ENCODE measurements around the gene SHOC2.

SHOC2 gene

GRCh38 chr10:110946496-110946895, 27.1 kb downstream of the SHOC2 start:
- no peak for DNase-seq (ENCODE audit: low read depth in 1 of 2, low spot score in 1 of 2)

GRCh38 chr10:110947061-110947595, 27.7 kb downstream of the SHOC2 start:
- no peak for DNase-seq (ENCODE audit: low read depth in 1 of 2, low spot score in 1 of 2)

- DNase-seq (ENCODE audit: low read depth in 1 of 2, low spot score in 1 of 2): no peak
These were observed 32.0 kb downstream of the SHOC2 start for GRCh38 chr10:110951381-110951780.

GRCh38 chr10:110957606-110958005, 38.2 kb downstream of the SHOC2 start:
- DNase-seq (ENCODE audit: low read depth in 1 of 2, low spot score in 1 of 2): no peak

GRCh38 chr10:110959379-110960332, 40.3 kb downstream of the SHOC2 start:
- no peak for DNase-seq (ENCODE audit: low read depth in 1 of 2, low spot score in 1 of 2)

GRCh38 chr10:110960333-110960712, 40.9 kb downstream of the SHOC2 start:
- no peak for DNase-seq (ENCODE audit: low read depth in 1 of 2, low spot score in 1 of 2)

GRCh38 chr10:110962443-110962842, 43.0 kb downstream of the SHOC2 start:
- DNase-seq (ENCODE audit: low read depth in 1 of 2, low spot score in 1 of 2): no peak

GRCh38 chr10:110963162-110963561, 43.8 kb downstream of the SHOC2 start:
- DNase-seq (ENCODE audit: low read depth in 1 of 2, low spot score in 1 of 2): no peak

GRCh38 chr10:110964681-110965080, 45.3 kb downstream of the SHOC2 start:
- DNase-seq (ENCODE audit: low read depth in 1 of 2, low spot score in 1 of 2): no peak

- DNase-seq (ENCODE audit: low read depth in 1 of 2, low spot score in 1 of 2): no peak
These were observed 45.8 kb downstream of the SHOC2 start for GRCh38 chr10:110965216-110965615.

- DNase-seq (ENCODE audit: low read depth in 1 of 2, low spot score in 1 of 2): no peak
These were observed 46.7 kb downstream of the SHOC2 start for GRCh38 chr10:110966146-110966545.

- DNase-seq (ENCODE audit: low read depth in 1 of 2, low spot score in 1 of 2): no peak
These were observed 47.7 kb downstream of the SHOC2 start for GRCh38 chr10:110967009-110967630.

GRCh38 chr10:110967645-110968044, 48.2 kb downstream of the SHOC2 start:
- DNase-seq (ENCODE audit: low read depth in 1 of 2, low spot score in 1 of 2): no peak

- no peak for DNase-seq (ENCODE audit: low read depth in 1 of 2, low spot score in 1 of 2)
These were observed 49.8 kb downstream of the SHOC2 start for GRCh38 chr10:110969183-110969582.

- DNase-seq (ENCODE audit: low read depth in 1 of 2, low spot score in 1 of 2): no peak
These were observed 52.2 kb downstream of the SHOC2 start for GRCh38 chr10:110971638-110972037.

- DNase-seq (ENCODE audit: low read depth in 1 of 2, low spot score in 1 of 2): no peak
These were observed 53.1 kb downstream of the SHOC2 start for GRCh38 chr10:110972231-110973134.

GRCh38 chr10:110973400-110973799, 54.0 kb downstream of the SHOC2 start:
- no peak for DNase-seq (ENCODE audit: low read depth in 1 of 2, low spot score in 1 of 2)

GRCh38 chr10:110976577-110976976, 57.2 kb downstream of the SHOC2 start:
- DNase-seq (ENCODE audit: low read depth in 1 of 2, low spot score in 1 of 2): no peak

- no peak for DNase-seq (ENCODE audit: low read depth in 1 of 2, low spot score in 1 of 2)
These were observed 58.3 kb downstream of the SHOC2 start for GRCh38 chr10:110977662-110978061.

GRCh38 chr10:110978204-110978603, 58.8 kb downstream of the SHOC2 start:
- no peak for DNase-seq (ENCODE audit: low read depth in 1 of 2, low spot score in 1 of 2)

- no peak for DNase-seq (ENCODE audit: low read depth in 1 of 2, low spot score in 1 of 2)
These were observed 60.2 kb downstream of the SHOC2 start for GRCh38 chr10:110979611-110980010.
